IMR-90 (cell line): ENCODE data around the gene PAX1. TPM values are rescaled to one million over a fixed set of nuclear protein-coding genes. Genes with fewer than 3 reads are reported as not detected.

Source experiments
- ATAC-seq: fragments of 200-7000 bp; cut with Tn5 transposase; 2 replicates; pipeline ENCODE4 v1.9.1; 2020; ENCODE audit warnings: low read depth, mild to moderate bottlenecking, moderate library complexity
- BruUV-seq: library from RNA; stranded (reverse); fragments of 400-500 nt; replicated peaks from 2 replicates; lab custom pipeline; 2021; lab: Mats Ljungman, UMichigan
- CTCF ChIA-PET: fragments of 300-600 bp; formaldehyde crosslinking; extraction: SDS; loops from one replicate; lab custom pipeline; 2021; ENCODE audit warnings: antibody characterized with exemption; lab: Yijun Ruan, JAX
- POLR2A ChIA-PET: fragments of 300-600 bp; sonication (Branson Sonifier 250); formaldehyde crosslinking; loops from one replicate; lab custom pipeline; 2022; ENCODE audit warnings: antibody characterized with exemption; ENCODE audit not compliant: unreplicated experiment; lab: Charles Lee
- DNase-seq: peaks from one replicate; pipeline ENCODE4 v3.0.0; 2013
- H2AFZ ChIP-seq: replicated peaks from 2 replicates; pipeline ENCODE3; 2013; ENCODE audit warnings: low read length, mild to moderate bottlenecking; ENCODE audit not compliant: poor library complexity
- H2AK5ac ChIP-seq: 2 replicates; pipeline ENCODE4 v1.6.1; 2013; ENCODE audit warnings: low read depth, low read length, inconsistent platforms
- H2AK9ac ChIP-seq: replicated peaks from 2 replicates; pipeline ENCODE3; 2013; ENCODE audit warnings: mild to moderate bottlenecking, low read depth, low read length, moderate library complexity; ENCODE audit not compliant: poor library complexity
- H2BK120ac ChIP-seq: 2 replicates; pipeline ENCODE4 v1.6.1; 2013; ENCODE audit warnings: low read depth, low read length, inconsistent platforms
- H2BK15ac ChIP-seq: 3 replicates; pipeline ENCODE4 v1.6.1; 2013; ENCODE audit warnings: low read depth, low read length, inconsistent platforms
- H2BK20ac ChIP-seq: 2 replicates; pipeline ENCODE4 v1.6.1; 2013; ENCODE audit warnings: low read depth, mild to moderate bottlenecking, inconsistent platforms, low read length, moderate library complexity
- H2BK5ac ChIP-seq: 2 replicates; pipeline ENCODE4 v1.6.1; 2013; ENCODE audit warnings: mild to moderate bottlenecking, low read depth, low read length, inconsistent platforms; ENCODE audit not compliant: poor library complexity, severe bottlenecking
- H3K14ac ChIP-seq: replicated peaks from 2 replicates; pipeline ENCODE4 v1.6.1; 2013; ENCODE audit warnings: low read depth, low read length, inconsistent platforms
- H3K18ac ChIP-seq: 2 replicates; pipeline ENCODE4 v1.6.1; 2013; ENCODE audit warnings: low read depth, low read length, control low read depth
- H3K23ac ChIP-seq: 2 replicates; pipeline ENCODE4 v1.6.1; 2013; ENCODE audit warnings: low read depth, low read length, inconsistent platforms
- H3K27ac ChIP-seq: 2 replicates; pipeline ENCODE4 v1.5.1; 2013; ENCODE audit warnings: mild to moderate bottlenecking, control low read depth, low read length; ENCODE audit not compliant: insufficient read depth
- H3K27me3 ChIP-seq: 2 replicates; pipeline ENCODE4 v1.6.1; 2013; ENCODE audit warnings: low read length; ENCODE audit not compliant: control insufficient read depth, insufficient read depth
- H3K36me3 ChIP-seq: 2 replicates; pipeline ENCODE4 v1.6.1; 2013; ENCODE audit warnings: low read length, mixed read lengths; ENCODE audit not compliant: control insufficient read depth, insufficient read depth
- H3K4ac ChIP-seq: 2 replicates; pipeline ENCODE4 v1.6.1; 2013; ENCODE audit warnings: low read depth, low read length, inconsistent platforms
- H3K4me1 ChIP-seq: 2 replicates; pipeline ENCODE4 v1.6.1; 2013; ENCODE audit warnings: low read length, mixed read lengths; ENCODE audit not compliant: control insufficient read depth, insufficient read depth
- H3K4me2 ChIP-seq: 2 replicates; pipeline ENCODE4 v1.6.1; 2013; ENCODE audit warnings: low read depth, mild to moderate bottlenecking, control low read depth, low read length, moderate library complexity
- H3K4me3 ChIP-seq: 2 replicates; pipeline ENCODE4 v1.5.1; 2013; ENCODE audit warnings: low read depth, mild to moderate bottlenecking, control low read depth, low read length, moderate library complexity; ENCODE audit not compliant: insufficient read depth
- H3K56ac ChIP-seq: 2 replicates; pipeline ENCODE4 v1.6.1; 2013; ENCODE audit warnings: low read length, inconsistent platforms; ENCODE audit not compliant: insufficient read depth; ENCODE audit errors: extremely low read depth
- H3K79me1 ChIP-seq, 2 experiments: 2 replicates each; pipeline ENCODE4 v1.6.1; 2013; ENCODE audit warnings: low read length in 2 of 2, inconsistent platforms in 1 of 2, low read depth in 1 of 2
- H3K9ac ChIP-seq: 2 replicates; pipeline ENCODE4 v1.6.1; 2013; ENCODE audit warnings: low read depth, low read length, control low read depth
- H3K9me1 ChIP-seq: 2 replicates; pipeline ENCODE4 v1.6.1; 2013; ENCODE audit warnings: low read length, inconsistent platforms; ENCODE audit not compliant: insufficient read depth
- H3K9me3 ChIP-seq: 2 replicates; pipeline ENCODE4 v1.6.1; 2013; ENCODE audit warnings: low read length; ENCODE audit not compliant: control insufficient read depth, insufficient read depth
- H4K20me1 ChIP-seq: 2 replicates; pipeline ENCODE4 v1.6.1; 2013; ENCODE audit warnings: low read length, inconsistent platforms; ENCODE audit not compliant: insufficient read depth
- H4K5ac ChIP-seq: 2 replicates; pipeline ENCODE4 v1.6.1; 2013; ENCODE audit warnings: mild to moderate bottlenecking, low read depth, low read length, control low read depth
- H4K8ac ChIP-seq, 2 experiments: 2 replicates each; pipeline ENCODE4 v1.6.1; 2013; ENCODE audit warnings: low read depth in 2 of 2, low read length in 2 of 2, control low read depth in 1 of 2, inconsistent platforms in 1 of 2
- H4K91ac ChIP-seq: 2 replicates; pipeline ENCODE4 v1.6.1; 2013; ENCODE audit warnings: low read depth, low read length, inconsistent platforms; ENCODE audit not compliant: insufficient read depth
- BHLHE40 ChIP-seq: fragments of 150-350 bp; IDR thresholded peaks from 2 replicates; pipeline ENCODE4 v1.6.1; 2016; ENCODE audit warnings: mild to moderate bottlenecking, low read depth, low read length
- CEBPB ChIP-seq: IDR thresholded peaks from 2 replicates; pipeline ENCODE4 v1.6.1; 2012; ENCODE audit warnings: low read depth, low read length, improper control_type of control experiment
- CHD1 ChIP-seq: IDR thresholded peaks from 2 replicates; pipeline ENCODE4 v1.6.1; 2012; ENCODE audit warnings: low read depth, low read length, improper control_type of control experiment
- FOS ChIP-seq: fragments of 150-350 bp; IDR thresholded peaks from 2 replicates; pipeline ENCODE4 v1.6.1; 2016; ENCODE audit warnings: low read depth, low read length
- MAFK ChIP-seq: IDR thresholded peaks from 2 replicates; pipeline ENCODE4 v1.6.1; 2012; ENCODE audit warnings: low read depth, low read length, improper control_type of control experiment
- MAZ ChIP-seq: IDR thresholded peaks from 2 replicates; pipeline ENCODE4 v1.6.1; 2012; ENCODE audit warnings: low read depth, mild to moderate bottlenecking, low read length, improper control_type of control experiment, moderate library complexity, borderline replicate concordance
- MXI1 ChIP-seq: IDR thresholded peaks from 2 replicates; pipeline ENCODE4 v1.6.1; 2012; ENCODE audit warnings: low read depth, mild to moderate bottlenecking, low read length, moderate library complexity, borderline replicate concordance
- NFE2L2 ChIP-seq: fragments of 150-350 bp; IDR thresholded peaks from 2 replicates; pipeline ENCODE4 v1.6.1; 2016; ENCODE audit warnings: low read depth, mild to moderate bottlenecking, low read length
- POLR2A ChIP-seq: IDR thresholded peaks from 2 replicates; pipeline ENCODE4 v1.6.1; 2012; ENCODE audit warnings: mild to moderate bottlenecking, low read depth, low read length
- RAD21 ChIP-seq: IDR thresholded peaks from 2 replicates; pipeline ENCODE4 v1.6.1; 2012; ENCODE audit warnings: low read length, improper control_type of control experiment
- RCOR1 ChIP-seq: IDR thresholded peaks from 2 replicates; pipeline ENCODE4 v1.6.1; 2012; ENCODE audit warnings: mild to moderate bottlenecking, low read length, improper control_type of control experiment; ENCODE audit not compliant: insufficient replicate concordance
- RFX5 ChIP-seq: IDR thresholded peaks from 2 replicates; pipeline ENCODE4 v1.8.0; 2012; ENCODE audit warnings: low read depth, mild to moderate bottlenecking, low read length, moderate library complexity
- SMC3 ChIP-seq: fragments of 150-350 bp; IDR thresholded peaks from 2 replicates; pipeline ENCODE4 v1.6.1; 2016; ENCODE audit warnings: low read depth, mild to moderate bottlenecking, antibody characterized with exemption, low read length, moderate library complexity
- WGBS, 2 experiments: methylation state at CpG; one replicate each; pipeline versions ENCODE4 v1.1.5 to v1.1.7; 2013; ENCODE audit warnings: missing lambda C conversion rate in 2 of 2; ENCODE audit not compliant: insufficient read length in 1 of 2; ENCODE audit errors: extremely low coverage in 2 of 2; 5-methylcytosine and 5-hydroxymethylcytosine counted together
- dilution Hi-C: fragments of 300-500 bp; cut with HindIII; formaldehyde crosslinking; loops from one replicate; pipeline ENCODE4 v1.14.3; 2018; ENCODE audit warnings: low sequenced_read_pairs; ENCODE audit not compliant: unreplicated experiment
- in situ Hi-C: fragments of 300-500 bp; cut with MboI; formaldehyde crosslinking; loops from 3 replicates; pipeline ENCODE4 v1.14.3; 2019; ENCODE audit warnings: low sequenced_read_pairs, inconsistent platforms, mixed read lengths
- intact Hi-C: fragments of 100-400 bp; cut with micrococcal nuclease; formaldehyde crosslinking; loops from 2 replicates; pipeline ENCODE4 v1.10.0; 2022
- polyA plus RNA-seq, 3 experiments: library from polyadenylated mRNA; depleted of rRNA; stranded (reverse); fragments of >200 nt; gene quantifications; 2 replicates each; pipeline ENCODE4 v1.2.3, GENCODE V29; 2012; ENCODE audit warnings: low replicate concordance in 1 of 3
- total RNA-seq: library from RNA; depleted of rRNA; stranded (reverse); fragments of >200 nt; gene quantifications from 2 replicates; pipeline ENCODE4 v1.2.3, GENCODE V29; 2012
- TF ChIP-seq, protein P1 (sequence below): fragments of 150-350 bp; IDR thresholded peaks from 2 replicates; pipeline ENCODE4 v1.6.1; 2017; ENCODE audit warnings: mild to moderate bottlenecking, antibody characterized with exemption, low read length, low read depth
- TF ChIP-seq, protein P2 (sequence below): conservative IDR thresholded peaks from 2 replicates; pipeline ENCODE4 v1.5.1; 2012; ENCODE audit warnings: mild to moderate bottlenecking, low read depth, low read length, improper control_type of control experiment
- TF ChIP-seq, protein P3 (sequence below): fragments of 150-350 bp; IDR thresholded peaks from 2 replicates; pipeline ENCODE4 v1.6.1; 2016; ENCODE audit warnings: low read depth, mild to moderate bottlenecking, low read length, moderate library complexity, borderline replicate concordance

PAX1 gene
- total and polyA plus RNA-seq, 2 of the 4 experiments (the other 2 are of a cell fraction), result not detected

DNA sequence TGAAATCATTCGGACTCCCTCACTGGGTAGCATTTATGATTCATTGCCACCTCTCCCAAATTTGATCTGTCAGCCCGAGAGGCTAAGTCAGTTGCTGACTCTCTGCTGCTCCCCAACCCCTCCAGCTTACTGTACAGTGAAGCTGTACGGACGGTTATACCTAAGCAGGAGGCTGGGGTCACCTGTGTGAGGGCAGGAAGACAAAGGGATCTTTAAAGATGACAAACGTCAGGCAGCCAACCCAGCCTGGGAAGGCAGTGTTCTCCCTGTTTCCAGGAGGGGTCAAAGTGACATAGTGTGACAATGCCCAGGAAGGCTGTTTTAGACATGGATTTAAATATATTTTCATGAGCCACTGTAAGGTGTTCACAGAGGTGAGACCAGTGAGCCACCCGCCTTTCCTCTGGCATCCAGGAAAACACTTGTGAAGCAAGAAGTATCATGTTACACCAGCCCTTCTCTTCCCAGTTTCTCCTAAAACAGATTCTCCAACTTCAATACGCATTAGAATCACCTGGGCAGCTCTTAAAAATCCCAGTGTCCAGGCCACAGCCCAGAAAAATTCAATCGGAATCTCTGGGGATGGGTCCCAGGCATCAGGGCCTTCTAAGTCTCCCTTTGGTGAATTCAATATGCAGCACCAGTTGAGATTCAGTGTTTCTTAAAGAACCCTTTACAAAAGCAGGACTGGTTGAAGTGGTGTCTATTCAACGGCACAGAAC is 6.8 kb upstream of the PAX1 start:
- dilution Hi-C loops (no loop called here), intact Hi-C loops (no loop called here), in situ Hi-C loops (no loop called here)
- Histone ChIP-seq H4K8ac (no peak overlapping the region), H2BK5ac (no peak overlapping the region), H3K27me3 (peaks cover 24% of the 10 kb centered on the region), H3K9me1 (no peaks in the 10 kb centered on the region), H2AK5ac (no peak overlapping the region), H4K5ac (no peak overlapping the region), H3K23ac (no peak overlapping the region), H3K4me1 (no peaks in the 10 kb centered on the region), H4K91ac (no peak overlapping the region), H3K9ac (no peak overlapping the region), H3K18ac (no peak overlapping the region), H2BK15ac (no peak overlapping the region), H4K20me1 (no peaks in the 10 kb centered on the region), H2AFZ (no peak overlapping the region), H2BK120ac (no peak overlapping the region), H3K56ac (no peak overlapping the region), H3K36me3 (no peaks in the 10 kb centered on the region), H3K14ac (no peak overlapping the region), H2AK9ac (no peak overlapping the region), H2BK20ac (no peak overlapping the region), H3K4ac (no peak overlapping the region), H3K9me3 (peaks cover 2% of the 10 kb centered on the region; the same call in 1 of the 2 replicates), H3K4me2 (no peak overlapping the region), H3K4me3 (no peak overlapping the region), H3K27ac (no peak overlapping the region), H3K79me1 (no peaks in the 10 kb centered on the region)
- 17% methylated on average over 1 of the region's 9 CpGs; no CpG with 5 or more reads in 1 of the 2 experiments for WGBS, 2 experiments
- ATAC-seq (no peak), DNase-seq (no peak)
- CTCF ChIA-PET, result no interaction called here
- POLR2A ChIA-PET, result no interaction called here
- TF ChIP-seq RCOR1, result no peak
- no peak for TF ChIP-seq BHLHE40
- TF ChIP-seq, protein P1, sequence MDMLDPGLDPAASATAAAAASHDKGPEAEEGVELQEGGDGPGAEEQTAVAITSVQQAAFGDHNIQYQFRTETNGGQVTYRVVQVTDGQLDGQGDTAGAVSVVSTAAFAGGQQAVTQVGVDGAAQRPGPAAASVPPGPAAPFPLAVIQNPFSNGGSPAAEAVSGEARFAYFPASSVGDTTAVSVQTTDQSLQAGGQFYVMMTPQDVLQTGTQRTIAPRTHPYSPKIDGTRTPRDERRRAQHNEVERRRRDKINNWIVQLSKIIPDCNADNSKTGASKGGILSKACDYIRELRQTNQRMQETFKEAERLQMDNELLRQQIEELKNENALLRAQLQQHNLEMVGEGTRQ, result no peak
- TF ChIP-seq SMC3, result no peak
- TF ChIP-seq MXI1, result no peak
- no peak for TF ChIP-seq RAD21
- TF ChIP-seq MAFK, result no peak
- no peak for TF ChIP-seq CHD1
- no peak for TF ChIP-seq RFX5
- TF ChIP-seq, protein P2, sequence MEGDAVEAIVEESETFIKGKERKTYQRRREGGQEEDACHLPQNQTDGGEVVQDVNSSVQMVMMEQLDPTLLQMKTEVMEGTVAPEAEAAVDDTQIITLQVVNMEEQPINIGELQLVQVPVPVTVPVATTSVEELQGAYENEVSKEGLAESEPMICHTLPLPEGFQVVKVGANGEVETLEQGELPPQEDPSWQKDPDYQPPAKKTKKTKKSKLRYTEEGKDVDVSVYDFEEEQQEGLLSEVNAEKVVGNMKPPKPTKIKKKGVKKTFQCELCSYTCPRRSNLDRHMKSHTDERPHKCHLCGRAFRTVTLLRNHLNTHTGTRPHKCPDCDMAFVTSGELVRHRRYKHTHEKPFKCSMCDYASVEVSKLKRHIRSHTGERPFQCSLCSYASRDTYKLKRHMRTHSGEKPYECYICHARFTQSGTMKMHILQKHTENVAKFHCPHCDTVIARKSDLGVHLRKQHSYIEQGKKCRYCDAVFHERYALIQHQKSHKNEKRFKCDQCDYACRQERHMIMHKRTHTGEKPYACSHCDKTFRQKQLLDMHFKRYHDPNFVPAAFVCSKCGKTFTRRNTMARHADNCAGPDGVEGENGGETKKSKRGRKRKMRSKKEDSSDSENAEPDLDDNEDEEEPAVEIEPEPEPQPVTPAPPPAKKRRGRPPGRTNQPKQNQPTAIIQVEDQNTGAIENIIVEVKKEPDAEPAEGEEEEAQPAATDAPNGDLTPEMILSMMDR, result no peak
- TF ChIP-seq CEBPB, result no peak
- no peak for TF ChIP-seq MAZ
- no peak for TF ChIP-seq POLR2A
- no peak for TF ChIP-seq FOS
- TF ChIP-seq, protein P3, sequence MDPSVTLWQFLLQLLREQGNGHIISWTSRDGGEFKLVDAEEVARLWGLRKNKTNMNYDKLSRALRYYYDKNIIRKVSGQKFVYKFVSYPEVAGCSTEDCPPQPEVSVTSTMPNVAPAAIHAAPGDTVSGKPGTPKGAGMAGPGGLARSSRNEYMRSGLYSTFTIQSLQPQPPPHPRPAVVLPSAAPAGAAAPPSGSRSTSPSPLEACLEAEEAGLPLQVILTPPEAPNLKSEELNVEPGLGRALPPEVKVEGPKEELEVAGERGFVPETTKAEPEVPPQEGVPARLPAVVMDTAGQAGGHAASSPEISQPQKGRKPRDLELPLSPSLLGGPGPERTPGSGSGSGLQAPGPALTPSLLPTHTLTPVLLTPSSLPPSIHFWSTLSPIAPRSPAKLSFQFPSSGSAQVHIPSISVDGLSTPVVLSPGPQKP, result no peak
- TF ChIP-seq NFE2L2, result no peak
- no TSS peak for BruUV-seq
